GM18511 (cell line): ENCODE data around the gene TOM1L2.

Experiments
- ATAC-seq: cut with Tn5 transposase; IDR thresholded peaks from one replicate; pipeline ENCODE4 v1.9.1; 2021; ENCODE audit warnings: mild to moderate bottlenecking, moderate library complexity; ENCODE audit not compliant: unreplicated experiment

Gene TOM1L2

GRCh38 chr17:17823433-17824118 lies 148.6 kb downstream of the TOM1L2 start:
- peak; percentile 75 for ATAC-seq

GRCh38 chr17:17822616-17823015 lies 149.6 kb downstream of the TOM1L2 start:
- ATAC-seq: no peak

GRCh38 chr17:17822189-17822588 lies 150.0 kb downstream of the TOM1L2 start:
- ATAC-seq: no peak

GRCh38 chr17:17820463-17821158 lies 151.6 kb downstream of the TOM1L2 start:
- ATAC-seq: no peak

- ATAC-seq: no peak
These were observed 152.2 kb downstream of the TOM1L2 start for GRCh38 chr17:17820046-17820445.

DNA sequence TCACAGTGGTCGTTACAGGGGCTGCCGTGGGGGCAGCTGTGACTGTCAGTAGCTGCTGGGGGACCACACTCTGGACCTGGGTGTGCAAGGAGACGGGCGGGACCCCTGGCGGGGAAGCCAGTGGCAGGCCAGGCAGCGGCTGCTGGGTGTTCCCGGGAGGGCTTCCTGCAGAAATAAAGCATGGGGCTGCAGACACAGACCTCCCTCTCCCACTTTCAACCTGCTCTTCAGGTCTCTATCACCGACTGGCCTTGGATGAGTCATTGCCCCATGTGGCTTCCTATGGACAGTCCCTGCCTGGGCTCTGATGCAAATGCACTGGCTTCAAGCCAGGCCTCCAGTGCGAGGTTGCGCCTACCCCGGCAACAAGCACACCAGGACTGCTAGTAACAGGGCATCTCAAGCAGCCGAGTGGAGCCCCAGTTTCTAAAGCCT lies 152.6 kb downstream of the TOM1L2 start:
- ATAC-seq: peak; percentile 55

DNA sequence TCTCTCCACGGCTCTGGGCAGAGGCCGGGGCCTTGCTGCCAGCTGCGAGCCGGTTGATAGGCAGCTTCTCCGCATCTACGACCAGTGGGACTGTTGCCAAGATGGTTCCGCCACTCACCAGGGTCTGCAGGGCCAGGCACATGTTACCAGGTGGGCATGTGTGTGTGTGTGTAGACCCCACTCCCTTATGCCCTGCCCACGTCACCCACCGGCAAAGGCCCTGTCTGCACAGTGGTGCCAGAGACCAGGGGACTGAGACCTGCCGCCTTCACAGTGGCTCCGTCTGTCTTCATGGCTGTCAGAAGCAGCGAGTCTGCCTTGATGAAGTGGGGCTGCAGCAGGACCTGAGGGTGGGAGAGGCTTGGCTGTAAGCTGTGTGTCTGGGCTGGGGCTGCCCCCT lies 153.1 kb downstream of the TOM1L2 start:
- ATAC-seq: no peak

DNA sequence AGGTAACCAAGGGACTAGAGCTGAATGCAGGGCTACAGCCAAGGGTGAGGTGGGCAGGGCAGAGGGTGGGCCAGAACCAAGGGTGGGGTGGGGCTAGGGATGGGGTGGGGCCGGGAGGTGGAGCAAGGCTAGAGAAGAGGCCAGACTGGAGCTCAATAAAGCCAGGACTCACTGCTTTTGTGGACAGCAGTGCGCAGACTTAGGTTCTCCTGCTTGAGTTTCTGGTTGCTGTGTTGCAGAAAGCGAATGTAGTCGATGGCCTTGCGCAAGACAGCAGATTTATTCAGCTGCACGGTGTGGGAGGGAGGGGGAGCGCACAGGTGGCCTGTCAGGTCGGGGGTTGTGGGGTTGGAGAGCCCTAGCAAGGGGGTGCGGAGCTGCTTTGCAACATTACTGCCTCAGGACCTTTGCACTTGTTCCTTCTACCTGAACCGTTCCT lies 154.1 kb downstream of the TOM1L2 start:
- no peak for ATAC-seq

DNA sequence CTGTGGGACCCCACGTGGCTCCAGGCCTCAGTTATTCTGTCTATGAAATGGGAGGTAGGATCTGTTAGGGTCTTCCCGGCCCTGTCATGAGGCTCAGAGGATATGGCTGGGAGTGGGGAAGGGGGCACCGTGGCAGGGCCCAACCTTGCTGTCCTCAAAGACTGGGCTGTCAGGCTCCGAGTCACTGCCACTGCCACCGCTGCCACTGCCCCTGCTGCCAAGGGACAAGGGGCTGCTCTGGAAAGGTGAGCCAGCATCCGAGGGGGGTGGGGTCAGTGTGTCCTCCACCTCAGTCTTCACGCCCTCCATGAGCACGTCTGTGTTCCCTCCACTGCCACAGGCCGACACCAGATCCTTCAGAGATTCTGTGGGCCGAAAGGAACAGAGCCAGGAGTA lies 154.7 kb downstream of the TOM1L2 start:
- ATAC-seq: no peak

DNA sequence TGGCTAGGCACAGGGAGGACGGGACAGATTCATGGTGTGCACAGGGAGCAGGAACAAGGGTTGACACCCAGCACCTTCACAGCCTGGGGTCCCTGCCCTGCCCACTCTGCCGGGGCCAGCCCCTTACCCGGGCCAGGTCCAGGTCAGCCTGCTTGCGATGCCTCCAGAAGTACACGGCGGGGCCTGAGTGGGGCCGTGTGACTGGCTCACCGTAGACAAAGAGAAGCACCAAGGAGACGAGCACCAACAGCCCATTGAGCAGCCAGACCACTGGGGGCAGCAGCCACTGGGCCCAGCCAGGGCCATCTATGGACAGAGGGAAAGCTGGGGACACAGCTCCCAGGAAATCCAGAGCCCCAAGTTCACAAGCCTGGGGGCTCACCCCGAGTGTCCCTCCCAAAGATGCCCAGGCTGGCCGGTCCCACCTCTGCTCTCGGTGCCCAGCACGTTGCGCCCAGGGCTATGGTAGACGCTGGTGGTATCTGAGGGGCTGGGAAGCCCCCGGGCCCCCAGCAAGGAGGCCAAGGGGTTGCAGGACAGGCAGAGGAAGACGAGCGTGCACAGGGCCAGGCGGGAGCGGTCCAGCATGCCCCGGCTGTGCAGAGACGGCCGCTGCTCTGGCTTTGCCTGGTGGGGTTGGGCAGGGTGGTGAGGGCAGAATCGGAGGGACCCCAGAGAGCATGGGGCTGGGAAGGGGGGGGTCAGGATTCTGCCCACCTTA lies 155.2 kb downstream of the TOM1L2 start:
- ATAC-seq: no peak

DNA sequence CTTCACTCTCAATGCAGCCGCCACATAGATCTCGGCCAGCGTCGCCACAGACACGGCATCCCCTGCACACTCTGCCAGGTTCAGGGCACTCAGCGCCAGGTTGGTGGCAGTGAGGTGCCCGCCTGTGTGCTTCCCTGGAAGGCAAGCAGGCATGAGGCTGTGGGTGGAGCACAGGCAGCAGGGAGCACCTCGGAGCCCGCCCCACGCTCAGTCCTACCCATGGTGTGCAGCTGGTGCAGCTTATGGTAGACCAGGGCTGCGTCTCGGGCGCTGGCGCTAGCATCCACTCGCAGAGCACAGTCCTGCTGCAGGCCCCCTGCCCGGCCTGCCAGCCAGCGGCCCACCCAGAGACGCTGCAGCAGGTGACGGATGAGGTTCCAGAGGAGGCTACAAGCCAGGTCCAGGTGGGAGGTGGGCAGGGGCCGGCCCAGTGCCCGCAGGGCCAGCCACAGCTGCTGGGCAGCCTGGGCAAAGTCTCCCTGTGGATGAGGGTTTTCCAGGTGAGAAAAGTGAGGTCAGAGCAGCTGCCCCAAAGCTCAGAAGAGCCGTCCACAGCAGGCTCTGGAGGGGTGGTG lies 155.9 kb downstream of the TOM1L2 start:
- no peak for ATAC-seq

- ATAC-seq: no peak
These were observed 156.6 kb downstream of the TOM1L2 start for GRCh38 chr17:17815436-17816200.

- no peak for ATAC-seq
These were observed 157.2 kb downstream of the TOM1L2 start for GRCh38 chr17:17815062-17815406.

DNA sequence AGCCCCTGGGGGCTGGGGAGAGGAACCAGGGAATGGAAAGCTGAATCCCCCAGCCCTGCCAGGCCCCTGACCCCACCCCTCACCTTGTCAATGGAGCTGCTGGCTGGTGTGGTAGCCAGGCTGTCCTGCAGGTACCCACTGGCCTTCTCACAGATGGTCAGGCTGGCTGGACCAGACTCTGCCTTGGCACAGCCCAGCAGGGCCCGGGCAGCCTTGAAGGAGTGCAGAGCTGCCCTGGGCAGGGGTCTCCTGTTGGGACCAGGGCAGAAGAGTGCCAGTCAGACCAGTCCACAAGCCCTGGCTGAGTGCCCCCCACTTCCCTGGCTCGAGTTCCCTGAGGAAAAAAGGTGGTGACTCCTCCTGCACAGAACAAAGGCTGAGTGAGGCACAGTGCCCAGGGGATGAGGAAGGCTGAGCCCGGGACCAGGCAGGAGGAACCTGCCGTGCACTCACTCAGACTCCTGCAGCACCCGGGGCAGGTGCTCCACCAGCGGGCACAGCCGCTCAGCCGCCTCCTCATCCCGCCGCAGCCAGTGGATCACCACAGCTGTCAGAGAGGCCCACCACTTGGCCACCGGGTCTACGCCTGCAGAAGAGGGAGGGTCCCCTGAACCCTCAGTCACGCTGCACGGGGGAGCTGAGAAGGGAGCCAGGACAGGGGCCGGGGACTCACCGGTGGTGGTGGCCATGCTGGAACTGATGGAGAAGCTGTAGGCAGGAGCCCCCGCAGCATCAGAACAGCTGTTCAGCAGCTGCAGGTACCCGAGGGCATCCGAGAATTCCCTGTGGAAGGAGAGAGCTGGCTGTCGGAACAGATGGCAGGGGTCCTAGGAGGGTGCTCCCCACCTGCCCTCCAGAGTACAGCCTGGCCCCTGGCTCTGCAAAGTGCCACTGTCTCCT lies 157.8 kb downstream of the TOM1L2 start:
- ATAC-seq: no peak

- ATAC-seq: no peak
These were observed 158.5 kb downstream of the TOM1L2 start for GRCh38 chr17:17813725-17814095.

GRCh38 chr17:17813055-17813724 lies 159.0 kb downstream of the TOM1L2 start:
- ATAC-seq: no peak

- peak; percentile 46 for ATAC-seq
These were observed 159.8 kb downstream of the TOM1L2 start for GRCh38 chr17:17812211-17813054.

DNA sequence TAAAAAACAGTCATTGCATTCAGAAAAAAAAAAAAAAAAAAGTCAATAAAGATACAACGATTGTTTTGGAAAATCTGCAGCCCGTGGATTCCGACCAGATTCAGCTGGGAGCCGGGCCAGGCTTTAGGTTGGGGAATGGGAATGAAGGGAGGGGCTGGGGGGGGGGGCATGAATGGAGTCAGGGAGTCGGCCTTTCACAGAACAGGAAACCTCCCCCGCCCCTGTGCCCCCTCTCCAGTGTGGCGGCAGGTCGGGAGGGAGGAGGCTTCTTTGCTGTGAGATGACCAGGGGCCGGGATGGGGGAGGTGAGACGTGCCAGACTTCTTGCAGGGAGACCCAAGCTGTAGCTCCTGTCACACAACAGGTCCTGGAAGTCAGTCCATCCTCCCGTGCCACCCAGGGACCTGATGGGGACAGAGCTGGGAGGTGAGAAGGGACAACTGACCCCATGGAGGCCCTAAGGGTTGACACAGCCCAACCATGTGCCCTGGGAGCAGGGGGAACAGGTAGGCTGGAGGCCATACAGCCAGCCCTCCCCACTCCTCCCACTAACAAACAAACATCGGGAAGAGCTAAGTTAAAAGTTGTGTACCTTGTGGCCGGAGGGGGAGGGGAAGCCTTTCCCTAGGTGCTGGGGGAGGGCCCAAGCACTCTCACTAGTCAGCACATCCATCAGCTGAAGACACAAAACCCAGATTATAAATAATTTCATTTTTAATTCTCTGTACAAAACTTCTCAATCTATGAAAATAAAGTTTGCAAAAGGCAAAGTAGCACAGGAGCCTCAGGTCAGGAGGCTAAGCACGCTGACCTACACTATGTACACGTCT lies 160.6 kb downstream of the TOM1L2 start:
- ATAC-seq: no peak
